Vagina (tissue), 2 donors: Measurements from ENCODE around the gene WAPL.

Experiments used
- POLR2A ChIP-seq, 2 donors: fragments of 450-650 bp; IDR thresholded peaks; one replicate each; pipeline ENCODE4 v1.6.1; 2017; ENCODE audit warnings: antibody characterized with exemption in 2 of 2, mild to moderate bottlenecking in 2 of 2, moderate library complexity in 2 of 2
- POLR2AphosphoS5 ChIP-seq, 2 donors: sonication (generic); formaldehyde crosslinking; IDR thresholded peaks; one replicate each; pipeline ENCODE4 v1.9.0; 2017; ENCODE audit warnings: antibody characterized with exemption in 2 of 2, mild to moderate bottlenecking in 2 of 2, low read depth in 1 of 2; ENCODE audit not compliant: insufficient read depth in 1 of 2
- TF ChIP-seq, protein P1 (sequence below), 3 experiments: fragments of 450-650 bp in 2 of 3; fragments of 200-600 bp in 1 of 3; sonication (generic) in 1 of 3; IDR thresholded peaks; one replicate each; pipeline ENCODE4 v1.5.1; 2017 to 2019; ENCODE audit warnings: antibody characterized with exemption in 3 of 3, mild to moderate bottlenecking in 2 of 3, moderate library complexity in 2 of 3

DNA sequence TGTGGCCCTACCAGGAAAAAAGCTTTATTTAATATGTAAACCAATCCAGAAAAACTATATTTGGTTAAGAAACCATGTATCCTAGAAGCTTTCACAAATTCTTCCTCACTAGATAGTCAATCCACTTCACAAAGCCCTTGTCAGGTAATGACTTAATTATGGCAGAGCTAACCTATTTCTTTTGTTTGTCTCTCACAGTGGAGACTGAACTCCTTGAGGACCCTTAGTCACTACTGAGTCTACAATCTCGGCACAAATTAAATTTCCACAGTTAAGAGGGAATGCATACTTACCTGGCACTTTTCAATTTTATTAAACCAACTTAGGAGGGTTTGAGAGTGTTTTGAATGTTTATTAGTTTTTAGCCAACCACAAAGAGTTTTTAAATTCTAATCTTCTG, 23.0 kb downstream of the WAPL start:
- TF ChIP-seq, protein P1, sequence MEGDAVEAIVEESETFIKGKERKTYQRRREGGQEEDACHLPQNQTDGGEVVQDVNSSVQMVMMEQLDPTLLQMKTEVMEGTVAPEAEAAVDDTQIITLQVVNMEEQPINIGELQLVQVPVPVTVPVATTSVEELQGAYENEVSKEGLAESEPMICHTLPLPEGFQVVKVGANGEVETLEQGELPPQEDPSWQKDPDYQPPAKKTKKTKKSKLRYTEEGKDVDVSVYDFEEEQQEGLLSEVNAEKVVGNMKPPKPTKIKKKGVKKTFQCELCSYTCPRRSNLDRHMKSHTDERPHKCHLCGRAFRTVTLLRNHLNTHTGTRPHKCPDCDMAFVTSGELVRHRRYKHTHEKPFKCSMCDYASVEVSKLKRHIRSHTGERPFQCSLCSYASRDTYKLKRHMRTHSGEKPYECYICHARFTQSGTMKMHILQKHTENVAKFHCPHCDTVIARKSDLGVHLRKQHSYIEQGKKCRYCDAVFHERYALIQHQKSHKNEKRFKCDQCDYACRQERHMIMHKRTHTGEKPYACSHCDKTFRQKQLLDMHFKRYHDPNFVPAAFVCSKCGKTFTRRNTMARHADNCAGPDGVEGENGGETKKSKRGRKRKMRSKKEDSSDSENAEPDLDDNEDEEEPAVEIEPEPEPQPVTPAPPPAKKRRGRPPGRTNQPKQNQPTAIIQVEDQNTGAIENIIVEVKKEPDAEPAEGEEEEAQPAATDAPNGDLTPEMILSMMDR (IDR thresholded peaks at IDR 0.05), result no peak
- TF ChIP-seq POLR2A (IDR thresholded peaks at IDR 0.05), result no peak
- no peak for TF ChIP-seq POLR2AphosphoS5 (IDR thresholded peaks at IDR 0.05; ENCODE audit: insufficient read depth in 1 of 2, low read depth in 1 of 2)
